Measurements from ENCODE around the gene C12orf57.
"Not testable (repeated sequence)": the region's sequence is repeated elsewhere in the genome, so short reads cannot be mapped to it uniquely, and the experiment has no call there.

C12orf57 gene, protein sequence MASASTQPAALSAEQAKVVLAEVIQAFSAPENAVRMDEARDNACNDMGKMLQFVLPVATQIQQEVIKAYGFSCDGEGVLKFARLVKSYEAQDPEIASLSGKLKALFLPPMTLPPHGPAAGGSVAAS

DNA sequence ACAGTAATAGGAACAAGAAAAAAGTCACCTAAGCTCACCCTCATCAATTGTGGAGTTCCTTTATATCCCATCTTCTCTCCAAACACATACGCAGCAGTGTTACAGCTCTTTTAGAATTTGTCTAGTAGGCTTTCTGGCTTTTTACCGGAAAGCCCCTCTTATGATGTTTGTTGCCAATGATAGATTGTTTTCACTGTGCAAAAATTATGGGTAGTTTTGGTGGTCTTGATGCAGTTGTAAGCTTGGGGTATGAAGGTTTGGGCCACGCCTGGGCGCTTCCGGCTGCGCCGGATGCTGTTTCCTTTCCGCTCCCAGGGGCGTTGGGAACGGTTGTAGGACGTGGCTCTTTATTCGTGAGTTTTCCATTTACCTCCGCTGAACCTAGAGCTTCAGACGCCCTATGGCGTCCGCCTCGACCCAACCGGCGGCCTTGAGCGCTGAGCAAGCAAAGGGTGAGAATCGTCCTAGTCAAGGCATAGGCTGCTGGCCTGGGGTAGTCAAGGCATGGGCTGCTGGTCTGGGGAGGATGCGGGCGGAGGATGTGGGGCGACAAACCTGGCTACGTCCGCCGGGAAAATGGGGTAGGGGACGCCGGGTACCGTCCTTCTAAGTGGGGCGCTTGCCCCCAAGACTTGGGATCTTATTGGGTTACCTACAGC is at the start of gene C12orf57, which contains the start of gene RNU7-1:
TSS of gene C12orf57 (plus strand) at position 301 of the 659 bp plus-strand sequence. CDS start at position 401, 100 bp downstream.
TSS of gene RNU7-1 (plus strand) at position 95 of the 659 bp plus-strand sequence.
- in situ Hi-C loops (cut with MboI; ENCODE audit: low sequenced_read_pairs): no loop called here

DNA sequence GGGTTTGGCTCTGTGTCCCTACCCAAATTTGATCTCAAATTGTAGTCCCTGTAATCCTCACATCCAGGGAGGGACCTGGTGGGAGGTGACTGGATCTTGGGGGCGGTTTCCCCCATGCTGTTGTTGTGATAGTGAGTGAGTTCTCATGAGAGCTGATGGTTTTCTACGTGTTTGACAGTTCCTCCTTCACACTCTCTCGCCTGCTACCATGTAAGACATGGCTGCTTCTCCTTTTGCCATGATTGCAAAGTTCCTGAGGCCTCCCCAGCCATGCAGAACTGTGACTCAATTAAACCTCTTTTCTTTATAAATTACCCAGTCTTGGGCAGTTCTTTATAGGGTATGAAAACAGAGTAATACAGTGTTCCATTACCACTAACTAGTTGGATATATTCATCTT is 49.5 kb upstream of the C12orf57 start:
- in situ Hi-C loops (cut with MboI; ENCODE audit: low sequenced_read_pairs): no loop called here

DNA sequence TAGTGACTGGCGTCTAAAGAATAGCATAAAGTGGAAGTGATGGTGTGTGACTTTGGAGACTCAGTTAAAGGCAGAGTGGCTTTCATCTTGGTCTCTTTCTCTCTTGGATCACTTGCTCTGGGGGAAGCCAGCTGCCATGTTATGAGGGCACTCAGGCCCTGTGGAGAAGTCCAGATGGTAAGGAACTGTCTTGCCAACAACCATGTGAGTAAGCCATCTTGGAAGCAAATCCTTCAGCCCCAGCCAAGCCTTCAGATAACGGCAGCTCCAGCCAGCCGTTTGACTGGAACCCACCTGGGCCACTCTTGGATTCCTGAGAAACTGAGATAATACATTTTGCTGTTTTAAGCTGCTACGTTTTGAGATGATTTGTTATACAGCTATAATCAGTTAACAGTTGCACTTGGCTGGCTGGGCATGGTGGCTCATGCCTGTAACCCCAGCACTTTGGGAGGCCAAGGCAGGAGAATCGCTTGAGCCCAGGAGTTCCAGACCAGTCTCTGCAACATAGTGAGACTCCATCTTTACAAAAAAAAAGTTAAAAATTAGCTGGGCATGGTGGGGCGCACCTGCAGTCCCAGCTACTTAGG is 46.9 kb upstream of the C12orf57 start:
- in situ Hi-C loops (cut with MboI; ENCODE audit: low sequenced_read_pairs): no loop called here

DNA sequence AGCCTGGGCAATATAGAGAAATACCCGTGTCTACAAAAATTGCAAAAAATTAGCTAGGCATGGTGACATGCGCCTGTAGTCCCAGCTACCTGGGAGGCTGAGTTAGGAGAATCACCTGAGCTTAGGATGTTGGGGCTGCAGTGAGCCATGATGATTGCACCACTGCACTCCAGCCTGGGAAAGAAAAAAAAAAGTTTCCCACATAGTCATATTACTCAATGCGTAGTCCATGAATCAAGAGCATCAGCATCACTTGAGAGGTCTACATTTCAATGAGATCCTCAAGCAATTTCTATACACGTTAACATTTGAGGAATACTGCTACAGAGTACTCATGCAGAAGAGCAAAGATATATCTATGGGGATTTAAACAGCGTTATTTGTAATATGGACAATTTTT is 44.4 kb upstream of the C12orf57 start:
- in situ Hi-C loops (cut with MboI; ENCODE audit: low sequenced_read_pairs): no loop called here

DNA sequence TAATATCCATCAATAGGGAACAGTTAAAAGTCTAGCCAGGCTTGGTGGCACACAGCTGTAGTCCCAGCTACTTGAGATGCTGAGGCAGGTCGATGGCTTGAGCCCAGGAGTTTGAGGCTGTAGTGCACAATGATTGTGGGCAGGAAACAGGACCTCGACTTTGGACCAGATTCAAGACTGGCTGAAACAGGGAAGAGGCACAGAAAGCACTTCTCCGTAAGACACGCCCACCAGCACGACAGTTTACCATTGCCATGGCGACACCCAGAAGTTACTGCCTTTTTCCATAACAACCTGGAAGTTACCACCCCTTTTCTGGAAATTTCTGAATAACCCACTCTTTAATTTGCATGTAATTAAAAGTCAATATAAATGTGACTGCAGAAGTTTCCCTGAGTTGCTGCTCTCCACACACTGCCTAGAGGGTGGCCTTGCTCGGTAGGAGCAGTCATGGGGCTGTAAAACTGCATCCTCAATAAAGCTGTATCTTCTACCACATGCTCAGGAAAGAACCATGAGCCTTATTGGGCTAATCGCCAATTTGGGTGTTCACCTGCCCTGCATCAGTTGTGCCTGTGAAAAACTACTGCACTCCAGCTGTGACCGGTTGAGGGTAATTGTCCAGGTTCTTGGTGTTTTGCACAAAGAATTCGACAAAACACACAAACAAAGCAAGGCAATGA is 43.8 kb upstream of the C12orf57 start:
- in situ Hi-C loops (cut with MboI; ENCODE audit: low sequenced_read_pairs): no loop called here

DNA sequence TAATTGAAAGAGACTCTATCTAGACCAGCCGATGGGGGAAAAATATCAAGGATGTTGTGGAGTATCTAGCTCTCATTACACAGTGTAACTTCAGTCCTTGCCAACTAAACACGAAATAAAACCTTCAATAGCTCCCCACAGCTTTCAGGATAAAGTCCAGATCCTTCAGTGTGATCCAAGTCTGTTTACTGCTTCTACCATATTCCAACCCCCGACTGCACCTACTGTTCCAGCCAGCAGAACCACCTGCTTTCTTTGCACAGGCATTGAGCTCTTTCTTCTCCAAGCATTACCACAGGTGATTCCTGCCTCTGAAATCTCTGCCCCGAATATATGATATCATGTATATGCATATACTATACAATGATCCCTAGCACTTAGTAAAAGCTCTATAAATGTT is 41.4 kb upstream of the C12orf57 start:
- in situ Hi-C loops (cut with MboI; ENCODE audit: low sequenced_read_pairs): no loop called here

DNA sequence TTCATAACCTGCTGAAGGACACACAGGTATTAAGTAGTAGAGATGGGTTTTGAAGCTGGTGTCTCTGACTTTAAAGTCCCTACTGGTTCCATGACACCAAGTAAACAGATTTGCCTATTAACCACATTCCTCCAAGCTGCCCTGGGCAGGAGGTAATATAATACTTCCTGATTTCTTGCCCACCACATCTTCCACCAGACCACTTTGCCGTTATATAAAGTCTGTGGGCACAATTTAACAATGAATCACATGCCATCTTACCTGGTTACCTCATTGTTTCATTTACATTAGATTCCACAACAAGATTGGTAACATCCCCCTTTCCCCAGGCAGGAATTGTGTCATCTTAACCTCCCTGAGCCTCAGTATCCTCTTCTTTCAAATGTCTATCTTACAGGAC is 40.1 kb upstream of the C12orf57 start:
- in situ Hi-C loops (cut with MboI; ENCODE audit: low sequenced_read_pairs): no loop called here

DNA sequence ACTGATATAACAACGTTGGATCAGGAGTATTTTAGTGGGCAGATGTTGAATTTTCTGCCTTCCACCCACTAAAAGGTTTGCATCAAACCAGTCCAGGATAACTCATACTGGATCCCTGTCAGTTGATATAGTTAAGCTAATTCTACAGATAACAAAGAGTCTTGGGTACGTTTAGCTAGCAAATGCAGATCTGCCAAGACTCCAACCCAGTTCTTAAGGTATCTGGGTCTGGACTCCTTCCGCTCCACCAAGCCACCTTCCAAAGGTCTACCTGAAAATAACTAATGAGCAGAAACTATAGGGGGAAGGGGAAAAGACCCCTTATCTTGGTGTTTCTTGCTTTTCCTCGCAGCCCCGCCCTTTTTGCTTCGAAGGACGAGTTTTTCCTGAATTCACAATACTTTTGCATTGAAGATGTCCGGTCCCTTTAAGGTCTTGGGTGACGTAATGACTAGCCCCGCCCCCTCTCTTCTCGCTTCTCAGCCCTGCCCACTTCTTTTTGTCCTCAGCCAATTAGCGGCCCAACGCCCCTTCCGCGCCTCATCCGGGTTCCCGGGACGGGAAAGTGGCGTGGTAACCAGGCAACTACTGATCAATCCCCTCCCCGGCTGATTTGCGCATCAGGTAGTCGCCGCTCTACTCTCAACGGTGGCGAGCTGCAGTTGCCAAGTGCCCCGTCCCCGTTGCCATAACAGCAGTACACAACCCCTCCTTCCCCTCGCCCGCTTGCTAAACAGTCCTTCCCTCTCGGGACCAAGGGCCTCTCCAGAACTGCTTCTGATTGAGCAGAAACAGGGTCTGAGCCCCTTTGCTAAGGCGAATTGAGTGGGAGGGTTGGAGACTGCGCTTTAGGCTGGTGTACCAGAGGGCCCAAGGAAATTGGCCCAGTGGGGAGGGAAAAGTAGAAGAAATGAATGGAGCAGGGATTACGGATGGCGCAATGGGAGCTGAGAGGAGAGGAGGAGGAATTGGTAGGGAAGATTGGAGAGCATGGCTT is 39.2 kb upstream of the C12orf57 start, which contains the start of gene LRRC23:
TSS of gene LRRC23 (plus strand) at position 543 of the 997 bp plus-strand sequence. CDS start 812 bp downstream, outside the sequence.
- in situ Hi-C loops (cut with MboI; ENCODE audit: low sequenced_read_pairs): no loop called here

DNA sequence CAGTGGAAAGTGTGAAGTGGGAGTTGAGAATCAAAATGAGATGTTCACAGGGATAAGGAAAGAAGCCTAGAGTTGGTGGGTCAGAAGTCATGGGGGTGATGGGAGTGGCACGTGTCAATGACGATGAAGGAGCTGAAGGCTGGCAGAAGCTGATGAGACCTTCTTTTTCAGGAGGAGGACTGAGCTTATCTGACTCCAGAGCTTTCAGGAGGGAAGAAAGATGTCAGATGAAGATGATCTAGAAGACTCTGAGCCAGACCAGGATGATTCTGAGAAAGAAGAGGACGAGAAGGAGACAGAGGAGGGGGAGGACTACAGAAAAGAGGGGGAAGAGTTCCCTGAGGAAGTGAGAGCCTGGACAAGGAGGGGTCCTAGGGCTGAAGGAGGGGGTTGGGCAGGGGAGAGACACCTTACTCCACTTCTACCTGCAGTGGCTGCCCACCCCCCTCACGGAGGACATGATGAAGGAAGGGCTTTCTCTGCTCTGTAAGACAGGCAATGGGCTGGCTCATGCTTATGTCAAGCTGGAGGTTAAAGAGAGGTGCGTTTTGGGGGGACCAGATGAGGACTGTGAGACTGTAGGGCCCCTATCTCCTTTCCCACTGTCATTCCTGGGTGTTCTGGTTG is 38.3 kb upstream of the C12orf57 start:
- in situ Hi-C loops (cut with MboI; ENCODE audit: low sequenced_read_pairs): no loop called here

DNA sequence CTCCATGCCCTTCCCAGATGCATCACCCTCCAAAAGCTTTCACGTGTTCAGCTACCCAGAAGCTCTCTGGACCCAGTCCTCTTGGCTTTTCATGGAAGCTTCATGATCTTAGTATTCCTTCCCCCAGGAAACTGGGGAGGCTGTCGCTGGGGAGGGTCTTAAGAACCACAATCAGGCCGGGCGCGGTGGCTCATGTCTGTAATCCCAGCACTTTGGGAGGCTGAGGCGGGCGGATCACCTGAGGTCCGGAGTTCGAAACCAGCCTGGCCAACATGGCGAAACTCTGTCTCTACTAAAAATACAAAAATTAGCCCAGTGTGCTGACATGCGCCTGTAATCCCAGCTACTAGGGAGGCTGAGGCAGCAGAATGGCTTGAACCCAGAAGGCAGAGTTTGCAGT is 35.7 kb upstream of the C12orf57 start:
- in situ Hi-C loops (cut with MboI; ENCODE audit: low sequenced_read_pairs): not testable (repeated sequence)

DNA sequence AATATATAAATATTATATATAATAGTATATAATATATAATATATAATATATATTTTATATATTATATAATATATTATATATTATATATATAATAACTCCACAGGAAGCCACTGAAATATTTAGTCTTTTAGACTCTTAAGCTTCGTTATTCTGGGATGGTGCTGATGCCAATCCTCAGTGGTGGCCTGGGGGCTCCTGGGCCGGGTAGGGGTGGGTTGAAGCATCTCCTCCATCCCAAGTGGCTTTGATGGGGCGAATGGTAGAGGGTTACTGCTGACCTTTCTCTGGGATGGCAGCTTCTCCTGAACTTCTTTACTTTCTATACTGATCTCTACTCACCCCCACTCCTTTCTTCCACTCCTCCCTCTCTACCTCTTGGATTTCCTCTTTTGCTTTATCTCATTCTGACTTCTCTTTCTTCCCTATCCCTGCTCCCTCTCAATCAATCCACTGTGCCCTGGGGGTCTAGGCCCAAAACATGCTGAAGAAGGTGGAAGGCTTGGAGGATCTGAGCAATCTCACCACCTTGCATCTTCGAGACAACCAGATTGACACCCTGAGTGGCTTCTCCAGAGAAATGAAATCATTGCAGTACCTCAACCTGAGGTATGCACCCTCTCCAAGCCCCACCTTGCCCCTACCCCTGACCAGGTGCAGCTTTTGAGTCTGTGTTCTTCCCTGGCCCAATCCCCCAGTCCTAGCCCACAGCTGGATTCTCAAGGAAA is 34.2 kb upstream of the C12orf57 start:
- in situ Hi-C loops (cut with MboI; ENCODE audit: low sequenced_read_pairs): no loop called here

DNA sequence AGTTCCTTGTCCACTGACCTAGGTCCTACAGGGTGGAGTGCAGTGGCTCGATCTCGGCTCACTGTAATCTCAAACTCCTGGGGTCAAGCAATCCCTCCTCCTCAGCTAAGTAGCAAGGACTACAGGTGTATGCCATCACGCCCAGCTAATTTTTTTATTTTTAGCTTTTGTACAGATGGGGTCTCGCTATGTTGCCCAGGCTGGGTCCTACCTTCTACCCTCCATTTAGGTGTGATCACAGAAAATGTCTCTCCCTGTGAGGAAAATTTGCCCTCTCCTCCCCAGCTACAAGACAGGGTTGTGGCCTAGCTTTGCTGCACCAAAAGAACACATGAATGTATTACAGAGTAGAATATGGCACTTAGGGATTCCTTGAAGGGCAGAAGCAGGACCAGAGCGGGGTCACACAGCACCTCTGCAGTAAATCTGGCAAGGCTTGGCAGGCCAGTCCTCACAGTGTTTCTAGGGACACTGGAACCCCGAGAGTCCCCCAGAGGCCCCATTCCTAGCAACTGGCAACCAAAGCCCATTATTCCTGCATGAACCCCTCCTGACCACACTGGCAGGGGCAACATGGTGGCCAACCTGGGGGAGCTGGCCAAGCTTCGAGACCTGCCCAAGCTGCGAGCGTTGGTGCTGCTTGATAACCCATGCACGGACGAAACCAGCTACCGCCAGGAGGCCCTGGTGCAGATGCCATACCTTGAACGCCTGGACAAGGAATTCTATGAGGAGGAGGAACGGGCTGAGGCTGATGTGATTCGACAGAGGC is 31.5 kb upstream of the C12orf57 start:
- in situ Hi-C loops (cut with MboI; ENCODE audit: low sequenced_read_pairs): no loop called here

DNA sequence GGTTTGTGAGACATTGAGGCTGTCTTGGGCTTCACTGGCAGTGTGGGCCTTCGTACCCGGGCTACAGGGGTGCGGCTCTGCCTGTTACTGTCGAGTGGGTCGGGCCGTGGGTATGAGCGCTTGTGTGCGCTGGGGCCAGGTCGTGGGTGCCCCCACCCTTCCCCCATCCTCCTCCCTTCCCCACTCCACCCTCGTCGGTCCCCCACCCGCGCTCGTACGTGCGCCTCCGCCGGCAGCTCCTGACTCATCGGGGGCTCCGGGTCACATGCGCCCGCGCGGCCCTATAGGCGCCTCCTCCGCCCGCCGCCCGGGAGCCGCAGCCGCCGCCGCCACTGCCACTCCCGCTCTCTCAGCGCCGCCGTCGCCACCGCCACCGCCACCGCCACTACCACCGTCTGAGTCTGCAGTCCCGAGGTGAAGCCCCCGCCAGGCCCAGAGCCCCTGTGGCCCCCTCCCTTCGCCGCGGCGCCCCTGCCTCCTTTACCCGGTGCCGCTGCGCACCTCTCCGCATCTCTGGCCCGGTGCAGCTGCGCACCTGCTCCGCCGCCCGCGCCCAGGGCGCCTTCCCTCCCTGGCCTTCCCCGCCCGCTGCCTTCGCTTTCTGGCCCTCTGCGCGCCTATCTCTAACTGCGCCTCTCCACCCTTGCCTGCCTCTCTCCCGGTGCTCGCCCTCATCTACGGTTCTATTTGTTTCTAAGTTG is 29.4 kb upstream of the C12orf57 start, which contains the start of gene ENO2:
TSS of gene ENO2 (plus strand) at position 335 of the 701 bp plus-strand sequence. CDS start 1,253 bp downstream, outside the sequence.
- in situ Hi-C loops (cut with MboI; ENCODE audit: low sequenced_read_pairs): no loop called here

DNA sequence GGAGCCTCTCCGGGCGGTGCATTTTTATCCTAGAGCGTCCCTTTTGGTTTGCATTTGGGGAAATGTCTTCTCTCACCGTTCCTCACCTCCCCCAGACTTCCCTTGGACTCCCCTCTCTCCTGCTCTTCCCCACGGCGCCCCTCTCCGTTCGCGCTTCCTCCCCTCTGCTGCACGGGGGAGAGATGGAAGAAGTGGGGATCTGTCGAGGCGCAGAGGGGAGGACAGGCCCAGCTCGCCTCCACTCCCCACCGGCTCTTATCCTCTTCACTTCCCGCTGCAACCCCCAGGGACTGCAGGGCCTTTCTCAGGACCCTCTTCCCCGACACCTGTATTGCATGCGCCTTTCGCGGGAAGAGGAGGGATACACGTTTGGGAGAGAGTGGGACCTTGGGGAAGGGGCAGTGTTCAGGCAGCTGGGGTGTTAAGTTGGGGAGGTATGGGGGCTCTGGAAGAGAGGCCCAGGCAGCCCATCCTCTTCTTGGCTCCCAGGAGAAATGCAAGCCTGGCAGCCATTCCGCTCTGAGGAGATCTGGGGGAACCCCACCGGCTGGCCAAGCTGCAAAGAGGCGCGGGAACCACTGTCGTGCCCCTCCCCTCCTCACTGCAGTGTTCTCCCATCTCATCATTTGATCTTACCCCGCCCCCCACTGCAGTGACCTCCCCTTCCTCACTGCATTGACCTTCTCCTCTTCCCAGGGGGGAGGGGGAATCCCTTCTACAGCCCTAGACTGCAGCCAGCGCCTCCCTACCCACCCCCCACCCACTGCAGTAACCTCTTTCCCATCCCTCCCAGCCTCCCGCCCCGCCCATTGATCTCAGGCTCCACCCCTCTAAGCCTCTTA is 28.7 kb upstream of the C12orf57 start:
- in situ Hi-C loops (cut with MboI; ENCODE audit: low sequenced_read_pairs): no loop called here

DNA sequence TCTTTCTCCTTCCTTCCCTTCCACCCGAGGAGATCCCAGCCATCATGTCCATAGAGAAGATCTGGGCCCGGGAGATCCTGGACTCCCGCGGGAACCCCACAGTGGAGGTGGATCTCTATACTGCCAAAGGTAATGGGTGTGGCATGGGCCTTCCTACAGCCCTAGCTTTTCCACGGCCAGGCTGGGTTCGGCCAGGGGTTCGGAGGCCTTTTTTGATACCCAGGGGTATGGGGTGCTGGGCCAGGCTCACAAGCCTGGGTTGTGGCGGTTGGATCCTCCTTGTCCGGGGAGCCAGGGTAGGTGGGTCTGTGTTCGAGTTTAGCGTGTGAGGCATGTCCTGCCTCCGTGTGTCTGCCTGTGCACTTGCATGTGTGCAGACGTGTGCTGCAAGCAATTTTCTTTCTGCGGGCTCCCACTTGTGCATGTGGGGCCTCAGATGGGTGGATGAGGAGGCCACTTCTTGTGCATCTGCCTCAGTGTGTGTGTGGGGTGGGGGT is 28.0 kb upstream of the C12orf57 start:
- in situ Hi-C loops (cut with MboI; ENCODE audit: low sequenced_read_pairs): no loop called here

DNA sequence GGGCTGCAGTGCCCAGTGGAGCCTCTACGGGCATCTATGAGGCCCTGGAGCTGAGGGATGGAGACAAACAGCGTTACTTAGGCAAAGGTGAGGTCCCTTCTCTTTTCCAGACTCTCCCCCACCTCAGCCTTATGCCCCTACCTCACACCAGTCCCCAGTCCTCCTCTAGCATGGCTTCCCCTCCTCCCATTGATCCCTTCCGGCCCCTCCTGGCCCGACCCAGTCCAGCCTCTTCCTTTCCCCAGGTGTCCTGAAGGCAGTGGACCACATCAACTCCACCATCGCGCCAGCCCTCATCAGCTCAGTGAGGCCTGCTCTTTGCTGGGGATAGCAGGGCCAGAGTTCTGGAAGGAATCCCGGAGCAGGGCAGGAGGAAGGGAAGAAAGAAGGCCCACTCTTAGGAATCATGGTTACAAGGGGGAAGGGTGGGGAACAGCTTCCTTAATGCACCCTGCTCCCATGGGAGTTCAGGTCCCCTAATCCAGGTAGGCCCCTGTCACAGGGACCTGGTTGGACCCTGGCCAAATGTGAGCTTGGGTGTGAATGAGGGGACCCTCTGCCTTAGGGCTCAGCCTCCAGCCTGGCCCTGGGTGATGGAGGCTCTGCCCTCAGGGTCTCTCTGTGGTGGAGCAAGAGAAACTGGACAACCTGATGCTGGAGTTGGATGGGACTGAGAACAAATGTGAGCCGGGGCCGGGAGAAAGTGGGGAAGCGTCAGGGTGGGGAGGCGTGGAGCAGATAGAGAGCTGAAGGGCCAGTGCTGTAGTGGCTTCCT is 27.2 kb upstream of the C12orf57 start:
- in situ Hi-C loops (cut with MboI; ENCODE audit: low sequenced_read_pairs): no loop called here
